HEK293T (cell line): ENCODE measurements around the gene ANKRD22.
A peak's percentile ranks its signal among the peaks of the same experiment; 100 is the strongest.

Source experiments
- BHLHE40 ChIP-seq: fragments of 450-650 bp; IDR thresholded peaks from 2 replicates; pipeline ENCODE4 v1.6.1; 2016; ENCODE audit warnings: mild to moderate bottlenecking, moderate library complexity, borderline replicate concordance
- CTBP1 ChIP-seq: fragments of 450-650 bp; IDR thresholded peaks from 2 replicates; pipeline ENCODE4 v1.6.1; 2016; ENCODE audit warnings: borderline replicate concordance
- FOXA1 ChIP-seq: fragments of 450-650 bp; IDR thresholded peaks from 2 replicates; pipeline ENCODE4 v1.6.1; 2016; ENCODE audit warnings: mild to moderate bottlenecking
- FOXK2 ChIP-seq: fragments of 450-650 bp; IDR thresholded peaks from 2 replicates; pipeline ENCODE4 v1.6.1; 2016; ENCODE audit warnings: mild to moderate bottlenecking
- FOXM1 ChIP-seq: fragments of 450-650 bp; IDR thresholded peaks from 2 replicates; pipeline ENCODE4 v1.6.1; 2017; ENCODE audit warnings: mild to moderate bottlenecking, borderline replicate concordance
- HDGF ChIP-seq: fragments of 450-650 bp; IDR thresholded peaks from 2 replicates; pipeline ENCODE4 v1.6.1; 2017; ENCODE audit warnings: antibody characterized with exemption, borderline replicate concordance
- L3MBTL2 ChIP-seq: fragments of 450-650 bp; conservative IDR thresholded peaks from 2 replicates; pipeline ENCODE4 v1.6.1; 2016; ENCODE audit warnings: mild to moderate bottlenecking
- LEF1 ChIP-seq: fragments of 450-650 bp; IDR thresholded peaks from 2 replicates; pipeline ENCODE4 v1.6.1; 2017; ENCODE audit warnings: mild to moderate bottlenecking, borderline replicate concordance
- PKNOX1 ChIP-seq: fragments of 450-650 bp; IDR thresholded peaks from 2 replicates; pipeline ENCODE4 v1.6.1; 2016
- SP1 ChIP-seq: fragments of 450-650 bp; IDR thresholded peaks from 2 replicates; pipeline ENCODE4 v1.6.1; 2017
- SUZ12 ChIP-seq: fragments of 450-650 bp; IDR thresholded peaks from 2 replicates; pipeline ENCODE4 v1.6.1; 2016; ENCODE audit warnings: mild to moderate bottlenecking
- TARDBP ChIP-seq: fragments of 450-650 bp; IDR thresholded peaks from 2 replicates; pipeline ENCODE4 v1.6.1; 2016
- ZNF384 ChIP-seq: fragments of 450-650 bp; IDR thresholded peaks from 2 replicates; pipeline ENCODE4 v1.6.1; 2016

DNA sequence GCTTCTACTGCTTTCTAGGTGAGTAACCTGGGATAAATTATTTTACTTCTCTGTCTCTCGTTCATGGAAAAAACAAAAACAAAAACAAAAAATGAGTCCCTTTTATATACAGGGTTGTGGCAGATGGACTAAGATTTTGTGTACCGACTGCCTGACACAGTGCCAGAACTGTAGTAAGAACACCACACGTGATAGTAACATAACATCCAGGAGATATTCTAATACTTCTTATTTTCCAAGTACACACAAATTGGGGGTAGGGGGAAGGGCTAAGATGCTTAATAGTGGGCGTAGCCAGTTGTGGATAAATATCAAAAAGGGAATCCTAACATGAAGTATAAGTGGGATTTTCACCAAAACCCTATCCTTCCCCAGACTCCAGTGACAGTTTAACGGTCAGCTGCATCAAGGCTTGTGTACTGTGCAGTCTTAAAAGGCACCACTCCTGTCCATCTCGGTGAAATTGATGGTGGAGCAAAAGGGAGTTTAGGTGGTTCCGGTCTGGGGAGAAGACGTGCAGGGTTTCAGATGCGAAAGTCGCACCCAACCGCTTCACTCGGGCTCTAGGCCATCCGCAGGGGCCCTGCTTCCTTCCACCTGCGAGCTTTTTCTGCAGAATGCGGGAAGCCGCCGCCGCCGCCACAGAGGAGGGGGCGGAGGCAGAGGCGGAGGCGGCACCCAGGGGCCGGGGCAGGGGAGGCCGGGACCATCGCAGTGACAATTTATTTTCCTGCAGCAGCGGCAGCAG is 28.1 kb upstream of the ANKRD22 start, which contains the start of gene STAMBPL1:
- TF ChIP-seq FOXM1 (no peak), FOXA1 (no peak), BHLHE40 (no peak), L3MBTL2 (no peak), TARDBP (no peak), PKNOX1 (peak; percentile 23; the same call in 1 of the 2 replicates), CTBP1 (no peak), SP1 (no peak), SUZ12 (no peak), HDGF (no peak), LEF1 (no peak), ZNF384 (no peak), FOXK2 (no peak)
